Right kidney (tissue), 1 donor: Measurements from ENCODE around the gene CTSW.

Experiments used
- DNase-seq: peaks from one replicate; pipeline ENCODE4 v3.0.0-alpha.2; 2016

Gene CTSW

DNA sequence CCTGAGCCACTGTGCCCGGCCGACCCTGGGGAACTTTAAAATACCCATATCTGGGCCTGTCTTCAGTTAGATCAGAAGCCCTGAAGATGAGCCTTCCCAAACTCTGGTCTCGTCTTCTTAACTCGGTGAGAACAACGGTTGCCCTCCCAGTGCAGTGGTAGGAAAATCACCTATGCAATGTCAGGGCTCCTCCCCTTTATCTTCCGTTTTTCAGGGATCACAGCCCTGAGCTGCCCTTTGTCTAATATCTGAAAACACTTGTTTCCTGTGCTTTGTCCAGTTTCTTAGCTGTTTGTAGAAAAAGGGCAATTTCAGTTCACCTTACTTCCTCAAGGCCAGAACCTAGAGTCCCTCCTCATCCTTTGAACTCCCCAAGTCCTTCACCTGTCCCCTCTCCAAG is 49.0 kb downstream of the CTSW start:
- no peak for DNase-seq

GRCh38 chr11:65931773-65932557 is 52.3 kb downstream of the CTSW start:
- DNase-seq, result no peak

GRCh38 chr11:65932558-65932919 is 52.9 kb downstream of the CTSW start:
- no peak for DNase-seq
